HG03432 (cell line): Measurements from ENCODE around the gene RHOA.
"Not testable (repeated sequence)": the region's sequence is repeated elsewhere in the genome, so short reads cannot be mapped to it uniquely, and the experiment has no call there.

Experiments
- ATAC-seq: cut with Tn5 transposase; IDR thresholded peaks from one replicate; pipeline ENCODE4 v1.9.1; 2021; ENCODE audit warnings: mild to moderate bottlenecking, moderate library complexity; ENCODE audit not compliant: unreplicated experiment

Gene RHOA

DNA sequence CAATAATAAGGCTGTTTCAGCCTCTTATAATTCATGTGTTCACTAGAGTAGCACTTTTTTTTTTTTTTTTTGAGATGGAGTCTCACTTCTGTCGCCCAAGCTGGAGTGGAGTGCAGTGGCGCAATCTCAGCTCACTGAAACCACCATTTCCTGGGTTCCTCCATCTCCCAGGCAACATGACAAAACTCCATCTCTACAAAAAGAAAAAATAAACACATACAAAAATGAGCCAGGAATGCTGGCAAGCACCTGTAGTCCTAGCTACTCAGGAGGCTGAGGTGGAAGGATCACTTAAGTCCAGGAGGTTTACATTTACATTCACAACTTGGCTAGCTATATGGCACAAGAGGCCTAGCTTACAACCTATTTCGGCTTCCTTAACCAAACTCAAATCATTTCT is 78.7 kb downstream of the RHOA start:
- no peak for ATAC-seq

DNA sequence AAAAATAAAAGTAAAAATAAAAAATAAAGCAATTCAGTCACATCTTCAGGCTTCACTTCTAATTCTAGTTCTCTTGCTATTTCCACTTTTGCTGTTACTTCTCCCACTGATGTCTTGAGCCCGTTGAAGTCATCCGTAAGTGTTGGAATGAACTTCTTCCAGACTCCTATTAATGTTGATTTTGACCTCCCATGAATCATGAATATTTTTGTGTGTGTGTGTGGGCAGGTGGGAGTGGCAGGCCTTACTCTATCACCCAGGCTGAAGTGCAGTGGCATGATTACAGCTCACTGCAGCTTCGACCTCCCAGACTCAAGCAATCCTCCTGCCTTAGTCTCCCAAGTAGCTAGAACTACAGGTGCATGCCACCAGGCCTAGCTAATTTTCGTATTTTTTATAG is 82.6 kb downstream of the RHOA start:
- no peak for ATAC-seq

- not testable (repeated sequence) for ATAC-seq
These were observed 83.4 kb downstream of the RHOA start for GRCh38 chr3:49328350-49328749.

GRCh38 chr3:49327485-49327884 is 84.3 kb downstream of the RHOA start:
- ATAC-seq, result no peak

DNA sequence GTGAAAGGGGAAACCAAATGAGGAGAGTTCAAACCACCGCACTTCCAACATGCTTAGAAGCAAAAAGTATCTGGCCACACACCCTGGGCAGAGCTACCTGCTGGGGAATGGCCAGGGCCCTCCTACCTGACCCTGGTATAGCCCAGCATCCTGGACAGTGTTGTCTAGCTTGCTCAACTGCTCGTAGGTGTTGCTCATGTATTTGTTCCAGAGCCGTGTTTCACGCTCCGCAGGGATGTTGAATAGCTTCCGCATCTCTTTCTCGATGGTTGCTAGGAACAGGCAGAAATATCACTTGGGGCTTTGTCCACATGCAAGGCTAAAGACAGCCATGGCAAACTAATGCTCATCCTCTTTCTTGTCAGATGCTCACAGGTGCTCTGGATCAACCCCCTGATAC is 87.0 kb downstream of the RHOA start:
- ATAC-seq, result no peak

DNA sequence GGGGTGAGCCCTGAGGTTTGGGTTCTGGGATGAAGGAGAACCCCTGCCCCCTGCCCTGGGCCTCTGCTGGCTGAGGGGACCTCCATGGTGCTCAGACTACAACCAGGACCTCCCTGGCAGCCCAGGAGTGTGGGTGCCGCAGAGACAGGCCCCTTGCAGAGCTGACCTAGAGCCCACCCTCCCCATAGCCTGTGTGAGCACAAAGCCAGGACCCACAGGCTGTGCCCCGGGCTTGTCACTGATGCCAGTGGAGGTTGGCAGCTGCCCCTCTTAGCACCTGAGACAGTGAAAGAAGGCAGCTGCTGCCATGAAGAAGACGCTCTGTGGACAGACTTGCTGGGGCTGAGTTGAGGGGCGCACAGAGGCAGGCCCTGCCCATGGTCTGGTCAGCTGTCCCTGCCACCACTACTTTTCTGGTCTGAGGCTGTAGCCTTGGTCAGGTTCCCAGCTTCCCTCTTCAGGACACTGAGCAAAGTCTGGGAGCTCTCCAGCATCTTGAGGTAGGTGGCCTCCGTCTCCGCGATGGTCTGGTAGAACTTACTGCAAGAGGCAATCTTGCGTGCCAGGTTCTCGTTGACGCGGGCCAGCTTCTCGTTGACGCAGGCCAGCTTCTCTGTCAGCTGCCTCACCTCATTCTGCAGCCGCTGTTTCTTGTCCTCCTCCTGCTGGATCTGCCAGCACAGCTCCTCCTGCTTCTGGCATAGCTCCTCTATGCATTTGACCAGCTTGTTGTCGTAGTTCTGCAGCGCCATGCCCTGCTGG is 94.9 kb downstream of the RHOA start:
- no peak for ATAC-seq

DNA sequence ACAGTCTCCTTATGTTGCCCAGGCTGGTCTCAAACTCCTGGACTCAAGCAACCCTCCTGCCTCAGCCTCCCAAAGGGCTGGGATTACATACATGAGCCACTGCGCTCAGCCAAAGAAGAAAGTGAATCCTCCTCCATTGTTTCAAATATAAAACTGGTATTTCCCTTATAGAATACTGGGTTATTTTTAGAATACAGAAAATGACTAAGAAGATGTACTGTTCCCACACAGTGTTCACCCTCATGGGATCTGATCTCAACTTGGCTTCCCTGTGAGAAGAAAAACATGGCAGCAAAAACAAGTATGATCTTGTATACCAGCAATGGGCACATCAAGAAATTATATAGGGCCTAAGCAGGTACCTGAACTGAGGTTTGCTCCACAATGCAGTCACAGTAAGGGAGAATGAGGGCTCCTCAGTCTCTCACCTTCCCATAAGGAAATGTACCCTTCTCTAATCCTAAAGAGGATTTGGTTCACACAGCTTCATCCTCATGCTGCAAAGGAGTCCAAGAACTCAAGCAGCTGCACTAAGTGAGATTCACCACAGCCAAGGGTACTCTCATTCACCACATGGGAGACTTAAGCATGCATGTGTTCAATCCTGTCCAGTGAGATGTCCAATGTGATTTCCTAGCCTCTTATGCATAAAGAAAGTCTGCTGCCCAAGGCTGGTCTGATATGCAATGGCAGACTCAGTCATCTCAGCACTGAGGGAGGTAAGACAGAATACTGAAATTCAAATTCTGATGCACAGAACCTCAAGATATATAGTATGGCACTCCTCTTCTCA is 97.7 kb downstream of the RHOA start:
- no peak for ATAC-seq

DNA sequence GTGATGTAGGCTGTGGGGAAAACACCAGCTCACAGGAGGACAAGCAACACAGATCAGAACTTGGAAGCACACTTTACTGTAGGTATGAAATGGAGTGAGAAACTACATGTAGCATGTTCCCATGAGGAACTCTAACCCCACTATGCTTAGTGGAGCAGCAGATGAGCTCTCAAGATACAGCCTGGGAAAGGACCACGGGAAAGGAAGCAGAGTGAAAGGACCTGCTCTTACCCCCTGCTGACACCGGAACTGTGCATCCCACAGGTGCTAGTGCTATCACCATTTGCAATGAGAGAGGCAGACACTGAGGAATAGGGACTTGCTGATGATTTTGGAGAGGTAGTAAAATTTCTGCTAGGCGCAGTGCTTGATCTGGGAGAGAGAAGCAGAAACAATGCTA is 100.5 kb downstream of the RHOA start:
- no peak for ATAC-seq

DNA sequence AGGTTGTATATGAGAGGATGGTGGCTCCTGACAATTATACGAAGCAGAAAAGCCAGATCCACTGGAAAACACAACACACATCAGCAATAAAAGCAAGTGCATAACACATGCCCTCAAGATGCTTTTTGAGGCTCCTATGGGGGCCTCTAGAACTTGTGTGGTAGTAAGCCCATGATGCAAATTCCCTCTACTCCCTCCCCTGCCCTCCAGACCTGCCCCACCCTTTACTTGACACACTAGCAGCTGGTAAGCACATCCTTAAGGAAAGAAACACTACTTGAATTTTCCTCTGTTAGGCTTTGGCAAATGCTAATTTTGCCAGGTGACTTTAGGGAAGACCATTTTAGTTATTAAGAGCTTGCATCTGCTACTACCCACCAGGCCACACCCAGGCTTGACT is 101.1 kb downstream of the RHOA start:
- ATAC-seq, result no peak
